GM20431 (cell line): ENCODE results near the gene SIL1.

ENCODE experiments used
- in situ Hi-C: fragments of 300-500 bp; cut with MseI, MboI; formaldehyde crosslinking; loops from one replicate; pipeline ENCODE4 v1.15.0; 2020; ENCODE audit warnings: low sequenced_read_pairs; ENCODE audit not compliant: unreplicated experiment

Gene SIL1

GRCh38 chr5:138998521-138998920 lies 199.6 kb downstream of the SIL1 start:
- in situ Hi-C loops, result no loop called here

- in situ Hi-C loops, result no loop called here
Measured at GRCh38 chr5:138996120-138996519, 202.0 kb downstream of the SIL1 start.

DNA sequence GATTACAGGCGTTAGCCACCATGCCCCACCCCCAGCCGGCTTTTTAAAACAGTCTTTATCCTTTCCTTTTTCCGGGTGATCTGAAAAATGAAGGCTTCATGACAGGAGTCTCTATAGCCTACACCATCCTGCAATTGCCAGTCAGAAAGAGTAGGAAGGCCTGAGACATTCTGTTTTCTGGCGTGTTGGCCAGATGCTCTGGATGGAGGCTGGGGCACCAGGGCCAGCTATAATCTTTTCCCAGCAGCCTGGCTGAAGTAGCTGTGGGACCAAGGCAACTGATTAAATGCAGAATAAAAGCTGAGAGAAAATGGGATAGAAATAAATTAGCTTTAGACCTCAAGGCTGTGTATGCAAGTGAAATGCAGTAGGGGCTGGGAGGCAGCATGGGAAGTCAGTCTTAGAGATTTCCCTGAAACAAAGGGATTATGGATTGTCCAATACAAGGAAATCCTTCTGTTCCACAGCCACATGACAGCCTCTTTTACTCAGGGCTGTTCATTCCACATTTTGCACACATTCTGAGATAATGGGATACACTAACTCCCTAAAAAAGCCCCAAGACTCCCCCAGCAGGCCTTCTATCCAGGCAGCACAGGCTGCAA lies 207.1 kb downstream of the SIL1 start:
- in situ Hi-C loops, result no loop called here

DNA sequence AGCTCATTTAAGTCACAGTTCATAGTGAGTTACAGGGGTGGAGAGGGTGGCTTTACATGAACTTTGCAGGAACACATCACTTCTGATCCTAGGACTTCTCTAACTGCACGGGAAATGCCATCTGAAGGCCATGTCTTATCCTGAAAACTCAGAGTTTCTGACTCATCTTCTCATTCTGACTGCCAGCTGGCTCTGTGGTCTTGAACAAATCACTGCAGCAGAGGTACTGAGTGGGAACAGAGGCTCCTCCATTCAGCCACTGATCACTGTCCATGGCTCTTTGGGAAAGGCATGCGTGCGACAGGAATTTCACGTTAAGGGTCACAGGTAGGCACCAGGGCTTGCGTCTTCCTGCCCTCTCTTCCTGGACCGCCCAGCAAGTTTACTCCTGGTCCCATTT lies 208.4 kb downstream of the SIL1 start:
- in situ Hi-C loops, result no loop called here

- in situ Hi-C loops, result no loop called here
Measured at GRCh38 chr5:138986186-138986800, 211.9 kb downstream of the SIL1 start.

DNA sequence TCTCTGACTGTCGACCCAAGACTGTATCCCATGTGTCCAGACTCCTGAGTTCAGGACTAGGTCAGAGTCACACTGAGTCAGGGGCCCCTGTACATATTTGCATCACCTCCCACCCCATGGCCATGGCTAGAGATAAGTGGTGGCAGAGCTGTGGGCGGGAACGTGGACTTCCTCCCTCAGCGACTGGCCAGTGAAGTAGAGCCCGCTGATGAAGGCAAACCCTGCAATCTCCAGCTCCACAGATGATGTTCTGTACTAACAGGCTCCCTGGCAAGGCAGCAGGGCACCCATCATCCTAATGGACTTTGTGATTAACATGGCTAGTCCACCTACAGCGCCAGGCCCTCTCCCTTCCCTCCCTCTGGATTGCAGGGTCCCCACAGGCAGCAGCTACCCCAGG lies 212.5 kb downstream of the SIL1 start:
- in situ Hi-C loops, result no loop called here

GRCh38 chr5:138985256-138985655 lies 212.9 kb downstream of the SIL1 start:
- in situ Hi-C loops, result no loop called here

DNA sequence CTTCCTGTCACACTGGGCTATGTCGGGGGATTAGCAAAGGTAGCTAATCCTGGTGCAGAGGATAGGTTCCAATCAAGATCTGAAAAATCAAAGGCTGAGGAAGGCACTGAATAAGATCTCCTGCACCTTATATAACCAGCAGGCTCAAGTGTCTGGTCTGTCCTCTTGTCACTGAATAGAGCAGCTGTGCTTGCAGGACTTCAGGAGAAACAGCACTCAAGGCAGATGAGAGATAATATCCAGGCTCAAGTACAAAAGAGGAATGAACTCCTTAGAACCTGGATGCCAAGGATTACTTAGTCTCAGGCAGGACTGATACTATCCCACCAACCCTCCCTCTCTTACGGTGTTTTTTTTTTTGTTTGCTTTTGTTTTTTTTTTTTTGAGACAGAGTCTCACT lies 214.2 kb downstream of the SIL1 start:
- in situ Hi-C loops, result no loop called here

GRCh38 chr5:138981586-138981985 lies 216.6 kb downstream of the SIL1 start:
- in situ Hi-C loops, result no loop called here

- in situ Hi-C loops, result no loop called here
Measured at GRCh38 chr5:138981131-138981530, 217.0 kb downstream of the SIL1 start.

GRCh38 chr5:138980441-138980840 lies 217.7 kb downstream of the SIL1 start:
- in situ Hi-C loops, result no loop called here

GRCh38 chr5:138979684-138980280 lies 218.4 kb downstream of the SIL1 start:
- in situ Hi-C loops, result no loop called here

GRCh38 chr5:138978581-138978980 lies 219.6 kb downstream of the SIL1 start:
- in situ Hi-C loops, result no loop called here

GRCh38 chr5:138978080-138978479 lies 220.1 kb downstream of the SIL1 start:
- in situ Hi-C loops, result no loop called here

DNA sequence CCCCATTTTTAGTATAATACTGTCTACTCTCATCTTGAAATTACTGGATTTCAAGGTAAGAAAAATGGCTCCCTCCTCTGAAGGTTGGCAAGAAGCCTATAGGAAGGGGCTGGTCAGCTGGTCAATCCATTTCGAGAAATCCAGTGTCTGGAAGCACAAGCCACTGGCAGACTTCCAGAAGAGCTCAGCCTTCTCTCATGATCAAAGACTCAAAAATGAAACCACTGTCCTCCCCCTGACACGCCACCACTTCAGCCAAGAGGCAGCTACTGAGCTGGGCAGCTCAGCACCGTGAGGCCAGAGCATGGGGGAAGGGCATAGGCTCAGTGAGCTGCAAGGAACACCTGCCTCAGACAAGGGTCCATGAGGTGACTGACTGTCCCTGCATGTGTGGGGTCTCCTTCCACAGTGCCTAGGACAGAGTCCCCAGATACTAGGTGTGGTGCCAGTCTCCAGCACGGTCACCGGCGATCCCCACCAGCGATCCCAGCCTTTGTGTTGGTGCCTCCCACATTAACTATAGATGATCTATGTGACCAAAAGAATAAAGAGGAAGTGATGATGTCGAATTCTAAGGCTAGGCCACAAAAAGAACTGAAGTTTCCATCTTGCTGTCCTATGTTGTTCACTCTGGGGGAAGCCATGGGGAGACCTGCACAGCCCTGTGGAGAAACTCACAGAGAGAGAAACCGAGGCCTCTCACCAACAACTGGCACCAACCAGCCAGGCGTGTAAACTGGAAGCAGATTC lies 222.9 kb downstream of the SIL1 start:
- in situ Hi-C loops, result no loop called here

DNA sequence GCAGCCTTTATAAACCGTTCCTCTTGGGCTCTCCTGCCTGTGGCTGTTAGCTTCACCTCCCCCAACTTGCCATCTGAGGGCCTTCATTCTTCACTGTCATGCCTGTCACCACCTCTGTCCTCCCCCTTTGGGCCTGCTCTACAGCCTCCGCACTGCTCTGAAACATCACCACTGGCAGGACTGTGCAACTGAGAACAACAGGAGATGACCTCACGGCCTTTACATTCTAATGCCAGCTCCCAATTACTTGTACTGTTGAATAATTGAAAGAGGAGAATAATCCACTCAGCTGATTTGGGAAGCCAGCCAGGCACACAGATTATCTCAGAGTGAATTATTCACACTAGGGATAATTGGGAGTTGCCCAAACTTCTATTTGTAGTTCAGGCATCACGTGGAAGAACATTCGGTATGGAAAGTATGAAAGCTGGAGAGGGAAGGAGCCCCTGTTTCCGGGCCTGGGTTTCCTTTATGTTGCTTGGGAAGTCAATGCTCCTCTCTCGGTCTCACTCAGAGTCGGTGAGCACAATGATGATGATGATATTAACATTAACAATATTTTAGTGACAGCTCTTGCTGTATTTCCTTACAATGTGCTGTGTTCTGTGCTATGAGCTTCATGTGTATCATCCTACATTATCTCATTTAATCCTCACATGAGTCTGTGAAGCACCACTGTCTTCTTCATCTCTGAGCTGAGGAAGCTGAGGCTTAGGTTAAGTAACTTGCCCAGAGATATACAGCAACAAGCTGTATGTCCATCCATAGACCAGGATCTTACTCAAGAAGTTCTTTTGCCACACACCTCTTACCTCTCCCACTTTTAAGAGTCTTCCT lies 223.7 kb downstream of the SIL1 start:
- in situ Hi-C loops, result no loop called here

- in situ Hi-C loops, result no loop called here
Measured at GRCh38 chr5:138972836-138973235, 225.3 kb downstream of the SIL1 start.

GRCh38 chr5:138972230-138972629 lies 225.9 kb downstream of the SIL1 start:
- in situ Hi-C loops, result no loop called here

DNA sequence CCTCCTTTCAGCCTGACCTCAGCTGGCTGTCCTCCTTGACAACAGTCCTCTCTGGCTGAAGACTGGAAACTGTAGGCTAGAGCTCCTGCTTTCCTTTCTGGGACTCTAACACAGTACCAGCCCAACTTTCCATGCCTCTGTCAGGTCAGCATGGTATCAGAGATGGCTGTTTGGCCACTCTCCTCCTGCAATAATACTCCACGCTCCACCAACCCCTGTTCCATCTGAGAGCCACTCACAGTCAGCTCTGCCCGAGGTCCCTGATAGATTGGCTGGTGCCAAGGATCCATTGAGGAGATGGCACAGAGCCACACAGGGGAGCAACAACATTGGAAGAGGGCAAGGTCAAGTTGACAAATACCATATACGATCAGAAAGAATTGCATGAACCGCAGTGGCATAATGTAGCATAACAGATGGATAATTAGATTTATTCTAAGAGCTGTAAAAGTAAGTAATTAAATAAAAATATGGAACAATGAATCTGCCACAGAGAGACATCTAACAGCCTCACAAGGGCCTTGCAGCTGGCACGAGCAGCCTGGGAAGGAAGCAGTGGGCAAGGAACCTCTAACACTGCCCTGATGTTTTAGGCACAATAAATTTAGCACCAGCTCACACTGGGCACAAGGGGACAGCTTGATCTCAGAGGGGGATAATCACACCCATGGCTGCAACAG lies 228.7 kb downstream of the SIL1 start:
- in situ Hi-C loops, result no loop called here

- in situ Hi-C loops, result no loop called here
Measured at GRCh38 chr5:138968601-138969000, 229.6 kb downstream of the SIL1 start.
